Mammary epithelial cell (primary cell): ENCODE data around the gene ICA1.

ENCODE experiments used
- CTCF ChIP-seq, 2 donors: IDR thresholded peaks in 1 of 2; conservative IDR thresholded peaks in 1 of 2; 2 replicates each; pipeline ENCODE4 v1.5.1; 2011 to 2012; ENCODE audit warnings: inconsistent platforms in 2 of 2, low read length in 2 of 2, mild to moderate bottlenecking in 2 of 2, control low read depth in 1 of 2, low read depth in 1 of 2; ENCODE audit not compliant: insufficient read depth in 1 of 2; ENCODE audit errors: extremely low read depth in 1 of 2
- EZH2 ChIP-seq: IDR thresholded peaks from 2 replicates; pipeline ENCODE4 v1.6.1; 2012; ENCODE audit warnings: low read length, inconsistent platforms, borderline replicate concordance

GRCh38 chr7:8162181-8162580 is 99.8 kb downstream of the ICA1 start:
- TF ChIP-seq EZH2, result no peak
- TF ChIP-seq CTCF (conservative IDR thresholded peaks at IDR 0.05 in 1 of 2, IDR thresholded peaks at IDR 0.05 in 1 of 2; ENCODE audit: extremely low read depth in 1 of 2, insufficient read depth in 1 of 2, low read depth in 1 of 2, low read length in 2 of 2), result no peak
